ENCODE results near the gene KCNJ18.
"Not testable (repeated sequence)": the region's sequence is repeated elsewhere in the genome, so short reads cannot be mapped to it uniquely, and the experiment has no call there.

DNA sequence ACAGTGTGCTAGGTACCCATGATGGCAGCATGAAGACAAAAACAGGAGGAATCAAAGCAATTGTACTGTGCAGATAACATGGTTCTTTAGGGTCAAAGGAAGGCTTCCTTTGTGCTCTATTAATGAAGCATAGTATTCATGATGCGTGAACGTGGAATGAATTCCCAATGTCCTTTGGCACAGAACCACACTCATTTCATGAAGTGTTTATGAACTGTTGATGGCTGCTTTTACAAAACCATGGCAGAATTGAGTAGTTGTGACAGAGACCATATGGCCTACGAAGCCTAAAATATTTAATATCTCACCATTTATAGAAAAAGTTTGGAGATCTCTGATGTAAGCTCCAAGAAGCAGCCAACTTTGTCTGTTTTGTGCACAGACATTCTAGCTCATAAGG is 22.4 kb downstream of the KCNJ18 start:
- TF ChIP-seq CTCF, POLR2A (IDR thresholded peaks at IDR 0.05): not testable (repeated sequence)

Measured in right lobe of liver (tissue), 4 donors.